Spinal cord (tissue), 10 donors: ENCODE results near the gene EXOC6B. TPM values are rescaled to one million over a fixed set of nuclear protein-coding genes. Genes with fewer than 3 reads are reported as not detected.
A peak's percentile ranks its signal among the peaks of the same experiment; 100 is the strongest.

Source experiments
- DNase-seq, 6 donors: peaks; one replicate each; pipeline versions ENCODE4 v3.0.0 to v3.0.0-alpha.2; 2013 to 2015; ENCODE audit warnings: low spot score in 6 of 6, low read depth in 4 of 6
- H3K27ac ChIP-seq: one replicate; pipeline ENCODE4 v1.5.1; 2013; ENCODE audit warnings: low read depth, low read length, control low read depth
- H3K27me3 ChIP-seq: one replicate; pipeline ENCODE4 v1.6.1; 2013; ENCODE audit warnings: low read length; ENCODE audit not compliant: control insufficient read depth, insufficient read depth
- H3K36me3 ChIP-seq: one replicate; pipeline ENCODE4 v1.6.1; 2013; ENCODE audit warnings: low read length; ENCODE audit not compliant: control insufficient read depth, insufficient read depth
- H3K4me1 ChIP-seq: one replicate; pipeline ENCODE4 v1.6.1; 2013; ENCODE audit warnings: low read length; ENCODE audit not compliant: control insufficient read depth, insufficient read depth
- H3K4me3 ChIP-seq: one replicate; pipeline ENCODE4 v1.5.1; 2013; ENCODE audit warnings: low read depth, low read length, control low read depth
- H3K9me3 ChIP-seq: one replicate; pipeline ENCODE4 v1.6.1; 2013; ENCODE audit warnings: low read length; ENCODE audit not compliant: control insufficient read depth, insufficient read depth
- WGBS: methylation state at CpG from one replicate; pipeline ENCODE4 v1.1.5; 2013; ENCODE audit warnings: missing lambda C conversion rate; ENCODE audit not compliant: insufficient coverage; 5-methylcytosine and 5-hydroxymethylcytosine counted together
- long read RNA-seq, 4 donors: transcript quantifications; one replicate each; lab custom pipeline, GENCODE V29; 2026
- polyA plus RNA-seq, 2 donors: library from polyadenylated mRNA; unstranded; fragments of 120-200 nt; gene quantifications; one replicate each; pipeline ENCODE4 v1.2.1, GENCODE V29; 2013; ENCODE audit not compliant: insufficient read length in 2 of 2
- total RNA-seq, 2 donors: library from RNA; depleted of rRNA in 1 of 2; stranded (reverse); fragments of 120-200 nt in 1 of 2; fragments of >200 nt in 1 of 2; gene quantifications; one replicate each; pipeline versions ENCODE4 v1.2.3 to v1.2.4, GENCODE V29; 2013 to 2014
- donor health status: healthy.

Gene EXOC6B
- total RNA-seq (10 to 100 TPM; 39.0 to 76.8 TPM), polyA plus RNA-seq (10 to 100 TPM; 29.4 to 37.1 TPM)
- long read RNA-seq, donor 1, full-length matches to known transcripts: 1 of 1 reads
- long read RNA-seq, donor 1, partial matches to known transcripts: 0 of 1 reads
- long read RNA-seq, donor 1, other reads (novel, unspliced or antisense): 0 of 1 reads
- long read RNA-seq, donor 2: 0 reads
- long read RNA-seq, donor 3, full-length matches to known transcripts: 1 of 1 reads
- long read RNA-seq, donor 3, partial matches to known transcripts: 0 of 1 reads
- long read RNA-seq, donor 3, other reads (novel, unspliced or antisense): 0 of 1 reads
- long read RNA-seq, donor 4, full-length matches to known transcripts: 3 of 10 reads
- long read RNA-seq, donor 4, partial matches to known transcripts: 7 of 10 reads
- long read RNA-seq, donor 4, other reads (novel, unspliced or antisense): 0 of 10 reads

DNA sequence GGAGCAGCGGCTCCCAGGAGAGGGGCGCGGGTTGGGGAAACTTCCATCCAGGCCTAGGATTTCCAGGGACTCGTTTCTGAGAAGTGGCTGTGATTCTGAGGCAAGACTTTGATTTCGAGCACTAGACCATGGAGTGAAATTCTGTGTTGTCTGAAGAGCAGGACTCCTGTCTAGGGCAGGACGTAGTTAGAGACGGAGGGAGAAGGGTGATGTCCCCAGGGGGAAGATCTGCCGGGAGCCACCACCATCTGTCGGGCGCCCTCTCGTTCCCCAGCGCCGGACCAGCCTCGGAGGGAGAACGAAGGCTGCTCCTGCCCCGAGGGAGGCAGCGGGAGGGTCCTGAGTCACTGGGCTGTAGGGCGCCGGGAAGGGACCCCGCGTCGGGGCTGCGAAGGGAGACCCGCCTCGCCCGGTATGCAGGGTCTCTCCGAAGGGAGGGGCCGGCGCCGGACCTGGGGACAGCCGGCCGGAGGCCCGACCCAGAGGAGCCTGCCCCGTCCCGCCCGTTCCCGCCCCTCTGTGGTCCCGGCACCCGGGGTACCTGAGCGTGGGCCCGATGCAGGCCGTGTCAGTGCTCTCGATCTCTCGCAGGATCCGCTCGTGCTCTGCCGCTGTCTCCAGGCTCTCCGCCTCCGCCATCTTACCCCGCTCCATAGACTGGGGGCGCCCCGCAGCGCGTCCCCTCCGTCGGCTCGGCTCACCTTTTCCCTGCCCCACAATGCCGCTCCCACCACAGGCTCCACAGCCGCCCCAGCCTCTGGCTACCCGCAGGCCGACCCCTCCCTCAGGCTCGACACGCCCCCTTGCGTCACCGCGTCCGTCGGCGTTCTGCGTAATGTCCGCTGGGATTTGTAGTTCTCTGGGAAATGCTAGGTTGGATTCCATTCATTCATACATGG, at the start of gene EXOC6B:
Gene EXOC6B, minus strand, starts transcription at position 777 of the 899 bp plus-strand sequence.
- WGBS: under 1% methylated on average over 63 of the region's 71 CpGs
- DNase-seq: peak; percentile 83 to 98 (median 88)
- H3K36me3 ChIP-seq: no peaks in the 10 kb centered on the region
- peak within 1 kb of the TSS; percentile 80 for H3K27ac ChIP-seq
- H3K4me1 ChIP-seq: peaks cover 10% of the 10 kb centered on the region
- peak within 1 kb of the TSS; percentile 82 for H3K4me3 ChIP-seq
- H3K9me3 ChIP-seq: no peaks in the 10 kb centered on the region
- peaks cover 2% of the 10 kb centered on the region for H3K27me3 ChIP-seq

DNA sequence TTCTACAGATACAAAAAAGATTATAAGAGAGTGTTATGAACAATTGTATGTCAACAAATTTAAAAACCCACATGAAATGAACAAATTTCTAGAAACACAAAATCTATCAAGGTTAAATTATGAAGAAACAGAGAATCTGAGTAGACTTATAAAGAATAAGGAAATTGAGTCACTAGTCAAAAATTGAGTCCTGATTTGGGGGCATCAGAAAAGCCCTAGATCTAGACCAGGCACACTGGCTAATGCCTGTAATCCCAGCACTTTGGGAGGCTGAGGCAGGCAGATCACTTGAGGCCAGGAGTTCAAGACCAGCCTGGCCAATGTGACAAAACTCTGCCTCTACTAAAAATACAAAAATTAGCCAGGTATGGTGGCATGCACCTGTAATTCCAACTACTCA, 46.0 kb upstream of the EXOC6B start:
- peaks cover 12% of the 10 kb centered on the region for H3K27me3 ChIP-seq
- no peaks in the 10 kb centered on the region for H3K4me1 ChIP-seq
- no peaks in the 10 kb centered on the region for H3K36me3 ChIP-seq
- H3K4me3 ChIP-seq: no peak overlapping the region
- no peak for DNase-seq
- H3K9me3 ChIP-seq: peaks cover 4% of the 10 kb centered on the region
- H3K27ac ChIP-seq: no peak overlapping the region

DNA sequence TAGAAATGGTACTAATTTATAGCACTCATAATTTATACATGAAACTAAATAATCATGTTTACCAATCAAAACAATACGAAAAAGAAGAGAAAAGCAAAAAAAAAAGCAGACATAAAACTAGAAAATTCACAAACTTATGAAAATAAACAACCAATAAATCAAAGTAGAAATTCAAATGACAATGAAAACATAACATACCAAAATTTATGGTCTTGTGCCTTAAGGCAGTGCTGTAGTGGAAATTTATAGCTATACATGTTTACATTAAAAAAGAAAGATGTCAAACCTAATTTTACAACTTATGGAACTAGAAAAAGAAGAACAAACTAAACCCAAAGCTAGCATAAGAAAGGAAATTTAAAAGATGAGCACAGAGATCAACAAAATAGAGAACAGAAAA, 45.2 kb upstream of the EXOC6B start:
- no peak for DNase-seq
- Histone ChIP-seq H3K4me1 (no peaks in the 10 kb centered on the region), H3K27ac (no peak overlapping the region), H3K36me3 (no peaks in the 10 kb centered on the region), H3K9me3 (peaks cover 4% of the 10 kb centered on the region), H3K4me3 (no peak overlapping the region), H3K27me3 (peaks cover 12% of the 10 kb centered on the region)
- WGBS: no CpG with 5 or more reads among the region's 1 CpG

GRCh38 chr2:72864500-72864899, 38.7 kb upstream of the EXOC6B start:
- DNase-seq: no peak
- H3K4me1 ChIP-seq: peaks cover 12% of the 10 kb centered on the region
- H3K27ac ChIP-seq: no peak overlapping the region
- peaks cover 24% of the 10 kb centered on the region for H3K27me3 ChIP-seq
- WGBS: 40% methylated on average over 1 of the region's 2 CpGs
- H3K4me3 ChIP-seq: no peak overlapping the region
- no peaks in the 10 kb centered on the region for H3K36me3 ChIP-seq
- H3K9me3 ChIP-seq: no peaks in the 10 kb centered on the region

GRCh38 chr2:72863046-72863445, 37.2 kb upstream of the EXOC6B start:
- H3K9me3 ChIP-seq: no peaks in the 10 kb centered on the region
- 38% methylated on average over 12 of the region's 13 CpGs for WGBS
- peaks cover 12% of the 10 kb centered on the region for H3K4me1 ChIP-seq
- peaks cover 24% of the 10 kb centered on the region for H3K27me3 ChIP-seq
- no peak overlapping the region for H3K4me3 ChIP-seq
- no peak for DNase-seq
- H3K36me3 ChIP-seq: no peaks in the 10 kb centered on the region
- H3K27ac ChIP-seq: no peak overlapping the region

DNA sequence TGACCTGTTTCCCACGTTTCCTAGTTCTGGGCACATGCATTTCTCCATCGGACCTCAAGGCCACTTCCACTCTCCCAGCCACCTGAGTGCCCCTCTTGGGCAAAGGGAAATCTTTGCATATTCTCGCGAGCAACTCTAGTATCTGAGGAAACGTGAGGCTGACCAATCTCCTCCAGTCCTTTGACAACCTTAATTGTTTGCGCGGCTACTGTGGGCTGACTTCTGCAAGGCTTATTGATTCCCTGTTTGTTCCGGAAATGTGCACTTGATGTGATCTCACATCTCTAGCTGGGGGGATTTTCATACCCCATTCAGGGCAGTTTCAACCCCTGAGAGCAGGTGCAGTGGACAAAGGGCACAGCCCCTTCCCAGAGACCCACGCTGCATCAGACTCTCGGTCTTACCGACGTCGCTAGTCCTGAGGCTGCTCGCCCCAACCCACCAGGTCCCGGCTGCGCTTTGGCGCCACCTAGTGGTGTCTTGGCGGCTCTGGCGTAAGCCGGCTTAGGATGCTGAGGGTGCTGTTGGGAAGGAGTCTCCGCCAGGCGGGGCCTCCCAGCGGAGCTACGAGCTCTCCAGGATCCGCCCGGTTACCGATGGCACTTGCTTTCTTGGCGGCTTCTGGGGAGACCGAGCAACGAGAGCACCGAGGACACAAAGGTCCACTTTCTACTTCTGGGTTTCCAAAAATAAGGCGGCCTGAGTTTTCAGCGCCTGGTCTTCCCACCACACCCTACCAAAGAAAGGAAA, 36.6 kb upstream of the EXOC6B start:
- WGBS: 4% methylated on average over 32 of the region's 33 CpGs
- H3K36me3 ChIP-seq: no peaks in the 10 kb centered on the region
- peak in 5 of 6 donors; percentile 79 to 96 (median 83) for DNase-seq
- peaks cover 12% of the 10 kb centered on the region for H3K4me1 ChIP-seq
- H3K4me3 ChIP-seq: no peak overlapping the region
- H3K9me3 ChIP-seq: no peaks in the 10 kb centered on the region
- H3K27me3 ChIP-seq: peaks cover 24% of the 10 kb centered on the region
- no peak overlapping the region for H3K27ac ChIP-seq

DNA sequence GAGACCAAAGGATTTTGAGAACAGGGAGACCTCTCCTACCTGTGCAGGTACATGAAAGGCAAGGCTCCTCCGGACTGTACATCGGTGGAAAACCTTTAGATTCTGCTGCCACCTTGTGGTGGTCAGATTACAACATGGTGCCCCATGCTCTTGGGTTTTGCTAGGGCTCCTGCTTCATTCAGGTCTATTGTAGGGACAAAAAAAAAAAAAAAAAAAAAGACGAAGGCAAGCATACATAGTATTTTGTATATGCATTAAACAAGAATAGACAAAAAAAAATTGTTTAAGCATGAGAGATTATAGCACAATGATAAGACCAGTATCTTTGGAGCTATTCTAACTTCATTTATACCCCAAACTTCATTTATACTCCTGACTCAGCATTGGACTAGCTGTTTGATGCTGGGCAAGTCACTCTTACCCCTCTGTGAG, 34.0 kb upstream of the EXOC6B start:
- peak in 5 of 6 donors; percentile 15 to 91 (median 54) for DNase-seq
- peaks cover 23% of the 10 kb centered on the region for H3K27me3 ChIP-seq

DNA sequence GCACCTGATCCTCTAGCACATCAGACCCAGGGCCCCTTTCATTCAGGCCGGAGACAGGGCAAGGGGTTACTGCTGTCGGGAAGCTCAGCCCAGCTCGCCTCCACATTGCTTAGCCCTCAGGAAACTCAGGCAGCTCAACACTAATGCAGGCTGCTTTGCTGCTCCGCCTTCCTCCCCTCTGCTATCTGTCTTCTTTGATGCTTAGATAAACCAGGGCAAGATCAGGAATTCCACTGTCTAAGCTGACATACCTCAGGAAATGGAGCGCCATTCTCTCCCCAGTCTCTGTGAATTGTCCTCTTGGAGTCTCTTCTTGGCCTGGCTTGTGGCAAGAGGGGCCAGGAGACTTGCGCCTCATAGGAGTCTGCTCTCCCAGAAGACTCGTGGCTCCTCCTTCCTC, 25.5 kb upstream of the EXOC6B start:
- Histone ChIP-seq H3K27me3 (peaks cover 2% of the 10 kb centered on the region), H3K4me1 (no peaks in the 10 kb centered on the region), H3K9me3 (no peaks in the 10 kb centered on the region), H3K4me3 (no peak overlapping the region), H3K27ac (no peak overlapping the region), H3K36me3 (no peaks in the 10 kb centered on the region)
- DNase-seq: no peak
- 85% methylated on average over 5 of the region's 7 CpGs for WGBS

More for the DNA sequence above, 34.0 kb upstream of the EXOC6B start:
- Histone ChIP-seq H3K27ac (no peak overlapping the region), H3K4me1 (peaks cover 12% of the 10 kb centered on the region), H3K36me3 (no peaks in the 10 kb centered on the region), H3K9me3 (no peaks in the 10 kb centered on the region), H3K4me3 (no peak overlapping the region)
- 0% methylated on average over 2 of the region's 3 CpGs for WGBS

DNA sequence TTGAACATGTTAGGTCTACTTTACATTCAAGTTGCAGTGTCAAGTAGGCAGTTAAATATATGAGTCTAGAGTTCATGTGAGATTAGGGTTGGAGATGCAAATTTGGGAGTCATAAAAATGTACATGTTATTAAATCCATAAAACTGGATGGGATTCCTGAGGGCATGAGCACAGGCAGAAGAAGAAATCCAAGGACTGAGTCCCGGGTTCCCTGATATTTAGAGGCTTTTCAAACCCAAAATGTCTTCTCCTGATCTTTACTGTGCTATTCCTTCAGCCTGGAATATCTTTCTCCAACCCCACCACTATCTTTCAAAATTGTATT, 23.3 kb upstream of the EXOC6B start:
- no peak overlapping the region for H3K4me3 ChIP-seq
- WGBS: 78% methylated on average over 1 of the region's 1 CpG

More for the DNA sequence above, 23.3 kb upstream of the EXOC6B start:
- DNase-seq: no peak
- Histone ChIP-seq H3K27ac (no peak overlapping the region), H3K27me3 (no peaks in the 10 kb centered on the region), H3K9me3 (no peaks in the 10 kb centered on the region), H3K4me1 (no peaks in the 10 kb centered on the region), H3K36me3 (no peaks in the 10 kb centered on the region)
